B cell (primary cell): ENCODE measurements around the gene BANF2. TPM values are rescaled to one million over a fixed set of nuclear protein-coding genes. Genes with fewer than 3 reads are reported as not detected.

Experiments
- ATAC-seq: fragments of 200-7000 bp; cut with Tn5 transposase; one replicate; pipeline ENCODE4 v1.10.0; 2021; ENCODE audit warnings: low read depth, mild to moderate bottlenecking, moderate number of reproducible peaks, moderate library complexity
- CTCF ChIA-PET: fragments of 350-600 bp; sonication (Branson Sonifier 250); formaldehyde crosslinking; loops from one replicate; lab custom pipeline; 2021; ENCODE audit warnings: antibody characterized with exemption, inconsistent platforms; lab: Charles Lee
- POLR2A ChIA-PET: fragments of 350-600 bp; sonication (Branson Sonifier 250); formaldehyde crosslinking; loops from one replicate; lab custom pipeline; 2021; ENCODE audit warnings: antibody characterized with exemption; lab: Charles Lee
- DNase-seq: peaks from one replicate; pipeline ENCODE4 v3.0.0; 2013
- H2AFZ ChIP-seq: 2 replicates; pipeline ENCODE4 v1.6.1; 2012; ENCODE audit warnings: mild to moderate bottlenecking, low read depth, low read length; ENCODE audit not compliant: insufficient read depth, poor library complexity, severe bottlenecking
- H3K27ac ChIP-seq, 2 donors: 1 replicate in 1 of 2; 2 replicates in 1 of 2; pipeline ENCODE4 v1.5.1; 2012 to 2013; ENCODE audit warnings: low read length in 2 of 2, mild to moderate bottlenecking in 2 of 2, moderate library complexity in 1 of 2
- H3K27me3 ChIP-seq, 4 experiments: fragments of 200-600 bp in 1 of 4; sonication (generic) in 1 of 4; replicated peaks in 1 of 4; 1 replicate in 2 of 4; 2 replicates in 2 of 4; pipeline versions ENCODE4 v1.6.1 to v1.7.0; 2013 to 2016; ENCODE audit warnings: low read length in 3 of 4, mild to moderate bottlenecking in 2 of 4, mixed read lengths in 1 of 4, moderate library complexity in 1 of 4; ENCODE audit not compliant: insufficient read depth in 4 of 4, control insufficient read depth in 3 of 4; ENCODE audit errors: control extremely low read depth in 1 of 4
- H3K36me3 ChIP-seq, 2 experiments: replicated peaks in 1 of 2; 1 replicate in 1 of 2; 2 replicates in 1 of 2; pipeline versions ENCODE4 v1.6.1 to v1.7.1; 2013; ENCODE audit warnings: low read length in 1 of 2; ENCODE audit not compliant: insufficient read depth in 2 of 2, control insufficient read depth in 1 of 2; ENCODE audit errors: control extremely low read depth in 1 of 2, extremely low read depth in 1 of 2
- H3K4me1 ChIP-seq, 2 donors: fragments of 200-600 bp in 1 of 2; sonication (generic) in 1 of 2; 1 replicate in 1 of 2; 2 replicates in 1 of 2; pipeline versions ENCODE4 v1.5.1 to v1.6.1; 2013 to 2017; ENCODE audit warnings: low read length in 2 of 2; ENCODE audit not compliant: control insufficient read depth in 2 of 2, insufficient read depth in 2 of 2
- H3K4me2 ChIP-seq: replicated peaks from 2 replicates; pipeline ENCODE3; 2012; ENCODE audit warnings: mild to moderate bottlenecking, low read depth, low read length; ENCODE audit not compliant: poor library complexity, severe bottlenecking
- H3K4me3 ChIP-seq, 5 experiments: fragments of 200-600 bp in 1 of 5; sonication (generic) in 1 of 5; 1 replicate in 3 of 5; 2 replicates in 2 of 5; pipeline versions ENCODE4 v1.5.1 to v1.7.0; 2011 to 2016; ENCODE audit warnings: low read length in 4 of 5, mild to moderate bottlenecking in 4 of 5, low read depth in 2 of 5, control low read depth in 1 of 5, moderate library complexity in 1 of 5; ENCODE audit not compliant: insufficient read depth in 1 of 5; ENCODE audit errors: control extremely low read depth in 1 of 5, extremely low read depth in 1 of 5
- H3K79me2 ChIP-seq: fragments of 200-600 bp; sonication (generic); one replicate; pipeline ENCODE4 v1.6.0; 2016; ENCODE audit warnings: low read length; ENCODE audit not compliant: control insufficient read depth, insufficient read depth
- H3K9ac ChIP-seq: fragments of 200-600 bp; sonication (generic); 2 replicates; pipeline ENCODE4 v1.6.1; 2017; ENCODE audit warnings: mild to moderate bottlenecking, low read length, moderate library complexity
- H3K9me3 ChIP-seq, 3 donors: one replicate each; pipeline versions ENCODE4 v1.6.1 to v1.7.1; 2013; ENCODE audit warnings: low read length in 2 of 3; ENCODE audit not compliant: control insufficient read depth in 2 of 3, insufficient read depth in 1 of 3; ENCODE audit errors: control extremely low read depth in 1 of 3
- H4K20me1 ChIP-seq: 2 replicates; pipeline ENCODE4 v1.6.0; 2012; ENCODE audit warnings: mild to moderate bottlenecking, low read length; ENCODE audit not compliant: insufficient read depth, control insufficient read depth, poor library complexity, severe bottlenecking
- H3K27ac Mint-ChIP-seq: one replicate; pipeline ENCODE4 v1.8.0; 2021; ENCODE audit warnings: mixed read lengths
- H3K27me3 Mint-ChIP-seq: one replicate; pipeline ENCODE4 v1.8.0; 2021; ENCODE audit warnings: mixed read lengths
- H3K4me1 Mint-ChIP-seq: one replicate; pipeline ENCODE4 v1.8.0; 2021; ENCODE audit warnings: mixed read lengths
- H3K4me3 Mint-ChIP-seq: one replicate; pipeline ENCODE4 v1.8.0; 2021; ENCODE audit warnings: mixed read lengths
- H3K9me3 Mint-ChIP-seq: one replicate; pipeline ENCODE4 v1.8.0; 2022; ENCODE audit warnings: mixed read lengths; ENCODE audit not compliant: insufficient read depth
- CTCF ChIP-seq: fragments of 200-600 bp; IDR thresholded peaks from one replicate; pipeline ENCODE4 v1.8.0; 2022; ENCODE audit warnings: antibody characterized with exemption, mild to moderate bottlenecking
- EZH2 ChIP-seq: IDR thresholded peaks from 2 replicates; pipeline ENCODE4 v1.6.1; 2012; ENCODE audit warnings: borderline replicate concordance, low read depth, mild to moderate bottlenecking, moderate library complexity, low read length; ENCODE audit not compliant: insufficient read depth, poor library complexity, severe bottlenecking
- WGBS: methylation state at CpG from one replicate; pipeline ENCODE4 v1.1.5; 2013; ENCODE audit warnings: missing lambda C conversion rate; ENCODE audit not compliant: insufficient coverage; 5-methylcytosine and 5-hydroxymethylcytosine counted together
- intact Hi-C: fragments of 100-400 bp; cut with micrococcal nuclease; formaldehyde crosslinking; loops from one replicate; pipeline ENCODE4 v1.10.0; 2022
- polyA plus RNA-seq: library from polyadenylated mRNA; depleted of rRNA; stranded (reverse); fragments of >200 nt; gene quantifications from 2 replicates; pipeline ENCODE4 v1.2.3, GENCODE V29; 2012
- total RNA-seq, 2 donors: library from RNA; stranded (reverse); fragments of 120-200 nt in 1 of 2; gene quantifications; 1 replicate in 1 of 2; 2 replicates in 1 of 2; pipeline versions ENCODE4 v1.2.3 to v1.2.4, GENCODE V29; 2013 to 2022

The BANF2 gene
- total and polyA plus RNA-seq, 2 donors (not counting 1 experiment from before 2014, with no cell fraction given): not detected

GRCh38 chr20:17741220-17741619 lies 41.5 kb downstream of the BANF2 start:
- Mint-ChIP-seq H3K4me1 (no peaks in the 10 kb centered on the region), H3K9me3 (peaks cover 6% of the 10 kb centered on the region), H3K27ac (no peak overlapping the region), H3K4me3 (no peak overlapping the region), H3K27me3 (peaks cover 15% of the 10 kb centered on the region)
- no peak overlapping the region for H3K4me2 ChIP-seq
- no peak for DNase-seq
- H3K4me3 ChIP-seq: no peak overlapping the region
- no peaks in the 10 kb centered on the region for H3K36me3 ChIP-seq
- no peaks in the 10 kb centered on the region for H4K20me1 ChIP-seq
- no peak for TF ChIP-seq CTCF
- no peak for TF ChIP-seq EZH2
- no peak overlapping the region for H3K9ac ChIP-seq
- ChIA-PET CTCF (no interaction called here), POLR2A (no interaction called here)
- H3K27ac ChIP-seq: no peak overlapping the region
- peaks cover 2 to 4% (median 2%) of the 10 kb centered on the region in 3 donors for H3K9me3 ChIP-seq
- ATAC-seq: no peak
- intact Hi-C loops: no loop called here
- H2AFZ ChIP-seq: no peak overlapping the region
- H3K4me1 ChIP-seq: no peaks in the 10 kb centered on the region
- WGBS: 88% methylated on average over 4 of the region's 5 CpGs
- peaks cover 0 to 2% (median 0%) of the 10 kb centered on the region in 4 experiments for H3K27me3 ChIP-seq
- no peaks in the 10 kb centered on the region for H3K79me2 ChIP-seq

GRCh38 chr20:17742731-17743130 lies 43.0 kb downstream of the BANF2 start:
- H3K36me3 ChIP-seq: no peaks in the 10 kb centered on the region
- POLR2A ChIA-PET: no interaction called here

More at GRCh38 chr20:17742731-17743130, 43.0 kb downstream of the BANF2 start:
- intact Hi-C loops: no loop called here
- no peak overlapping the region for H2AFZ ChIP-seq
- 67% methylated on average over 4 of the region's 4 CpGs for WGBS
- Mint-ChIP-seq H3K4me1 (no peaks in the 10 kb centered on the region), H3K27me3 (peaks cover 15% of the 10 kb centered on the region), H3K27ac (no peak overlapping the region), H3K4me3 (no peak overlapping the region), H3K9me3 (peaks cover 6% of the 10 kb centered on the region)
- no peaks in the 10 kb centered on the region for H3K79me2 ChIP-seq
- DNase-seq (no peak), ATAC-seq (no peak)
- no peak overlapping the region for H3K4me3 ChIP-seq
- no peak overlapping the region for H3K4me2 ChIP-seq
- H3K27me3 ChIP-seq: peaks cover 0 to 2% (median 0%) of the 10 kb centered on the region in 4 experiments
- H4K20me1 ChIP-seq: no peaks in the 10 kb centered on the region
- peaks cover 0 to 3% (median 2%) of the 10 kb centered on the region in 3 donors for H3K9me3 ChIP-seq
- CTCF ChIA-PET: no interaction called here
- no peak overlapping the region for H3K9ac ChIP-seq
- no peaks in the 10 kb centered on the region for H3K4me1 ChIP-seq
- TF ChIP-seq CTCF (no peak), EZH2 (no peak)
- no peak overlapping the region for H3K27ac ChIP-seq
